Hematopoietic multipotent progenitor cell treated with erythropoietin and hydrocortisone succinate and interleukin-3 and kit ligand, for 4 days (in vitro differentiated cells): ENCODE results near the gene DGKB.

Source experiments
- DNase-seq: peaks from one replicate; pipeline ENCODE4 v3.0.0-alpha.2; 2015

Gene DGKB

DNA sequence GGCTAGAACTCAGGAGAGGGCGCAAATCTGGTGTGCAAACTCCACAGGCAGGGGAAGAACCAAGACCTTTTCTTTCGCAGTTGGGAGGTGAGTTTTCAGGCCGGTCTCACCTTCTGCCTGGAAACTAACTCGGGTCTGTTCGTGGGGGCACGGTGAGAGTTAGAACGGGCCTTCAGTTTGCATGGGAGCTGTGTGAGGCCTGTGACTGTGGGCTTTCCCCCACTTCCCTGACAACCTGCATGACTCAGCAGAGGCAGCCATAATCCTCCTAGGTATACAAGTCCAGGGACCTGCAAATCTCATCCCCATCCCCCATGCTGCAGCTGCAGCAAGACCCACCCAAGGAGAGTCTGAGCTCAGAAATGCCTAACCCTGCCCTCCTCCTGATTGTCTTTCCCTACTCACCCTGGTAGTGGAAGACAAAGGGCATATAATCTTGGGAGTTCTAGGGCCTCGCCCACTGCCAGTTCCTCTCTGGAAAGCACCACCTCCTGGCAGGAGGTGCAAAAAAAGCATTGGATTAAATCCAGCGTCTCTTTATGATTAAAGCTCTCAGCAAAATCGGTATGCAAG, 718.2 kb downstream of the DGKB start:
- DNase-seq = no peak

DNA sequence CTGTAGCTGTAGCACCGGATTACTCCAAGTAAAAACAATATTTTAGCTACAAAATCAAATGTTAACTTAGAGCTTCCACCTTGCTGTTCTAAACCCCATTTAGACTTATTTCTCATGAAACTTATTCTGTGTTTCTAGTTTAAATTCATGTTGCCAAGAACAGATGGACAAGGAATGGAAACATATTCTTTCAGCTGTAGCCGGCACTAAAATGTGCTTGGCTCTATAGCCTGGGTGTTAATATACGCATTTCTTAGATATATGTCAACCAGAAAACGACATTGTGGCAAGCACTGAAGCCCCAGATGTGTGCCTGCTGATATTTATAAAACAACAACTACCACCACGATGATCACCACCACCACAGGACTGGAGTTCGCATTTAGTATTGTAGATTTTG, 722.8 kb downstream of the DGKB start:
- no peak for DNase-seq

DNA sequence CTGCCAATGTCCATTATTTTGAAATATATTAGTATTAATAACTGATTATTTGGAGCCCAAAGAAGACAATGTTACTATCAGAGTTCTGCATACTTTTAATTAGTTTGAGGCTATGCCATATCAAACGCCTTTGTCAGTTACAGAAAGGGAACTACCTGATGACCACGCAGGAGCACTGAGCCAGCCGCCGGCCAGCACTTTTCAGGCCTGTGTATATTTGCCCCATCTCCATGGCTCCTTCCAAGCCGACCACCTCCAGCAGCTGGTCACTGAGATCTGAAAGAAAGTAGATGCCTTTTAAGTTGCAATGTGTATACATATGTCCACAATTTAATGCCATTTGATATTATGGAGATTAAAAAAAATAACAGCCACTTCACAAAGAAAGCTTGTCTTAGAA, 724.7 kb downstream of the DGKB start:
- DNase-seq = no peak

DNA sequence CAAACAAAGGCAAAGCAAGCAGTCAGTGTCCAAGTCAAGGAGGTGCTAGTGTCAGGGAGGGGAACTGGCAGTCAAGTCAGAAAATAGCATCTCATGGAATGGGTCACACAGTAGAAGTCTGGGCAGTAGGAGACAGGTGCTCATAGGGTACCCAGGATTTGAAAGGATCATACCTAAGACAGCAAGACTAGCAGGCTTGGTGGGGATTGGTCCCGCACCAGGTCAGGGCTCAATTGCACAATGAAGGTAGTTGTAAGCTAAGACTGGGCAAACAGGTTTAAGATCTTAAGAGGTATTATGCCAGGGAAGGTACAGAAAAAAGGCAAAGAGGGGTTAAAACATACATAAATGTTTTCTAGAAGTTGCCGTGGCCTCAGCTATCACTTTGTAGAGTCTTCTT, 731.7 kb downstream of the DGKB start:
- DNase-seq = no peak

DNA sequence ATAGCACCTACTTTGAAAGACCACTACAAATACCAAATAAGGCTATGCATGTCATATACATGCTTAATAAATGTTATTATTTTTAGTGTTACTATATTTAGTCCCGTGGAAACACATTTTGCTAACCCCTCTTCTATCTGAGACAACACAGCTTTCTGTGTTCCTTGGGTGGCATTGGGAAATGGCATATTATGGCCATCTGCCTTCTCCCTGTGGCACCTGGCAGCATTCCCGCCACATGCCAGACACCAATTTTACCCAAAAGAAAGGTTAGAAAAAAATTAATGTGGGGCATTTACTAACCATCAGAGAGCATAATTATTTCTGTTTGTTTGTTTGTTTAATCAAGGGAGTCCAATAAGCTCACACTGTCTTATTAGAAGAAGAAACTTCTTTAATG, 744.4 kb downstream of the DGKB start:
- DNase-seq = no peak

DNA sequence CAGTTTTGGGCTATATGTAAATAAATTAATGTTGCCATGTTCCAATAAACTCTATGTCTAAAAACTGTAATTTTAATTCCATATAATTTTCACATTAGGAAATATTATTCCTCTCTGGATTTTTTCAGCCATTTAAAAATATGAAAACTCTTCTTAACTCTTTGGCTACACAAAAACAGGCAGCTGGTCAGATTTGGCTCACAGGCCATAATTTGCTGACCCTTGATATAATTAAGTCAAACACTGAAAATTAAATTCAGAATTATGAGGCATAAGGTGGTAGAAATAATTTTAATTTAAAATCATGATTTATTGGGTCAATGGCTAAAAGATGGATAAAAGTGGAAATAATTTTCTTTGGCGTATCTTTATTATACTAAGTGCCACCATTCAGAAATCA, 746.1 kb downstream of the DGKB start:
- DNase-seq = no peak

DNA sequence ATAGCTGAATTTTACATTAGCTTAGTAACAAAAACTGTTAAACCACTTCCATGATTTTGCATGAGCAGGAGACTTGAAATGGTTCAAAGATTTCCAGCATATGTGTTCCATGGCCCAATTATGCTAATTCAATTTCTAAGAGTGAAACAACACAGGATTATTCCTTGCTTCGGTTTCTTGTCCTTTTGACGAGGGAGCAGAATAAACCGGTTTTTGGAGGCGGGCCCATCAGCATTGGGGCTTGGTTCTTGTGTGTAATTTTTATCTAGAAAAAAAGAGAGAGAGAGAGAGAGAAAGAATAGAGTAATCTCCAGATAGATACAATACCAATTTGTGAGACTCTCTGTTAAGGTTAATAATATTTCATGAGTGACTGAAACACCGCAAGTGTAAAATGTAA, 753.6 kb downstream of the DGKB start:
- no peak for DNase-seq

DNA sequence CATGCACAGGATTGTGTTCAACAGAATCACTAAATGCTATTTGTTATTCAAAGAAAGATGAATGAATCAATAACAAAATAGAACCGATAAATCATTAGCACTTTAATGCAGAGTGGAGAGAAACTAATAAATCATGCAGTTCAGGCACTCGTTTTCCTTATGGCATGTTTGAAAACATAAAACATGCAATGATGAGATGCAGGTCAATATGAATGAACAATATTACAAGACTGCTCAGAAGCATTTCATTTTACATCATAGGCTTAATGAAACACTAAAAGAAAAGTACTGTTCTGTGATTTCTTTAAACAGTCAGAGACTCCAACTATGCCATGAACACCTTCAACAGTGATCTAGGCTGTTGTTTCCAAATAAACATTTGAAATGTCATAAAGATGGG, 755.0 kb downstream of the DGKB start:
- DNase-seq = no peak

DNA sequence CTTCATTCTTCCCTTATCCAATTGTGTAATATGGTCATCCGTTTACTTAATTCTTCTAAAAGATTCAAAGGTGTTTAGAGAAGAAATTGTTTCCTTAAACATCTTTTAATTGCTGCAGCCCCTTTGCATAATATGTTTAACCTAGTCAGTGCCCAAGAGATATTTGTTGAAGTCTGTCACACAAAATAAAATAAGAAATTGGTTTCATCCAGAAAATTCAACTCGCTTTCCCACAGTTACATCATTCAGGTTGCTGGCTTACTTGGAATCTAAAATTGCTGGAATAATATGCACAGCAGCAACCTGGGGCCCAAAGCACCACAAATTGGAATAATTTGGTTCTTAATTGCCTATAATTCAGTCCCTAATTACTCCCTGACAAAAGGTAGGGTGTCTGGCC, 758.0 kb downstream of the DGKB start:
- no peak for DNase-seq

DNA sequence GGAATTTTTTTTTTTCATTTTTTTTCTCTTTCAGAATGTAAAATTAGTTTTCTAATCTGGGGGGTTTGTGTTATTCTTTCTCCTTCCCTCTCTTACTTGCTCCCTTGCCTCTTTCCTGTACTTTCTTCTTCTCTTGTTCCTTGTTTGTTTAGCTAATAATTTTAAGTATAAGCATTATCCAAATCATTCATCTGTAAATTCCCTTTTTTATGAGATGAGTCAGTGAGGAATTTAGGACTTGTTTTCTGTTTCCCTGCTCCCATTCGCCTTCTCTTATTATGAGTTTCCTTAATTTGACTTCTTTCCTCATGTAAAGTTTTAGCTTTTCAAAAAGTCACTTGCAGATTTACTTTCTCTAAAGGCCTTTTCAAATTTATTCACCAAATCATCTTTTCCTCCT, 758.4 kb downstream of the DGKB start:
- DNase-seq = no peak

DNA sequence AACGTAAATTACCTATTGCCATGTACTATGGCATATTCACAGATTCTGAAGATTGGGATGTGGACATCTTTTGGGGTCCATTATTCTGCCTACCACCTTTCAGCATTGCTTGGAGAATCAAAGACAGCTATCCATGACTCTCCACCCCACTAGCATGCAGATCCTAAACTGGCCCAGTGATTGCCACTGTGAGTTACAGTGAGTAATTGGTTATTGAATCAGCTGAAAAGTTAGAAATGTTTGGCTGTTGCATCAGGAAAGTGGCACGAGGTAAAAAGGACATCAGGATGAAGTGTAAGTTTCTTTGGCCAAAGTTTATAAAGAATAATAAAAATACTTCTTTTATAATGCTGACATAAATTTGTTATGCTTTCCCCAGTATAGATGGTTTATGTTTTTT, 764.9 kb downstream of the DGKB start:
- DNase-seq = no peak

DNA sequence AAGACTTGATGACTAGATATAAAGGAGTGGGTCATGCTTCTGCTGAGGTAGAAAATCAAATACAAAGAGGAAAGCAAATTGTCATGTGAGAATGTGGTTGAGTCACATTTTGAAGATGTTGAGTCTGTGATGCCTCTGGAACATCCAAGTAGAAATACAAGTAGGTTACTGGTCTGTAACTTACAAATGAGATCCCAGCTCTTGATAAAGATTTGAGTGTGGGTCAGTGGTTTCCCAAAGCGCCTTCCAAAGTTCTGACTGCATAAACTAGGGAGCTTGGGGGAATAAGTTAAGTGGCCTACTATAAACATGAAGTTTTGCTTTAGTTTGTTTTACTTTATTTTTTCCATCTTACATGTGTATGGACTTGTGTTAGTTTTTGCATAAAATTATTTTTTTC, 768.8 kb downstream of the DGKB start:
- DNase-seq = no peak

DNA sequence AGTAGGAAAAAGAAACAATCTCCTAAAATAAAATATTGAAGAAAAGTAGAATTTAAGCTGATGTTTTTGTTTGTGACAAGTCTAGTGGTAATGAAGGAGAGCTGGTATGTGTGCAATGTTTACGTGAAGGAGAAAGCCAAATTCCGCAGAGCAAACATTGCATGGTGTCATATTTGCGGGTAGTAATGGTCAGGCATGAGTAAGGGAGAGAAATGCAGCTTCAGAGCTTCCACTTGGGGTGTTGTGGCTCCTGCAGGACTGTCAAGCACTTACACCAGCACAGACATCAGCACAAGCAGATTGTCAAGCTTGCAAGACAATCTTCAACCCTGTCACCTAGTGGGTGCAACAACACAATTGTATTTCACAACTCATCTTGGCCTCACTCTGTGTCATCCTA, 776.6 kb downstream of the DGKB start:
- DNase-seq = no peak

DNA sequence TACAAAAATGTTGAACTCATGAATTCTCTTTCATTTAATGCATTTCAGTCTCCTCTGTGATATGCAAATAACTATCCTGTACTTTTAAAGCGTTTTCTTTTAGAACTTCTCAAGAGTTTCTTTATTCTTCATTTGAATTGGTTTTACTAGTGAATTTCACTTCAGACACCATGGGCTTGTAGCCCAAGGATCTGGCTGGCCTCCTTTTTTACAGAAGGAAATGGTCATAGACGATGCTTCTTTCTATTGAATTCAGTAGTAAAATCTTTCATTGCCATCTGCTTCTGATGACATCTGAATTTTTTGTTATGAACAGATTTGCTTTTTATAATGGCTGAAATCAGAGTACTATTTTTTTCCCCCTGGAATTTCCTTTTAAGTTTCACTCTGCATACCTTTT, 777.8 kb downstream of the DGKB start:
- DNase-seq = no peak

DNA sequence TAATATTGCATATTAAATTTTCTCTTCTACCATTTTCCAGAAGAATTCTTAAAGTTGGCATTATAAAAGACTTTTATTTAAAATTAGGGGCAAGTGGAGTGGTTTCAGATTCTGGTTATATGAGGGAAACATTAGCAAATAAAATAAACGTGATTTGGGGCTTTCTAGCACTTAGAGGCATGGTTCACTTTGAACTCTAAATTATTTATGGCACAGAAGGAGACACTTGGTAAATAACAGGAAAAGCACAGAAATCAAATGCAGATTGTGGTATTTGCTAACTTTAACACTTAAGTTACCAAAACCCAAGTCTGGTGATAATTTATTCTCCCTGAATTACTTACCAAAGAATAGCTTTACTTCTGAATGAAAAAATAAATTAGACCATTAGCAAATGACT, 778.6 kb downstream of the DGKB start:
- no peak for DNase-seq

DNA sequence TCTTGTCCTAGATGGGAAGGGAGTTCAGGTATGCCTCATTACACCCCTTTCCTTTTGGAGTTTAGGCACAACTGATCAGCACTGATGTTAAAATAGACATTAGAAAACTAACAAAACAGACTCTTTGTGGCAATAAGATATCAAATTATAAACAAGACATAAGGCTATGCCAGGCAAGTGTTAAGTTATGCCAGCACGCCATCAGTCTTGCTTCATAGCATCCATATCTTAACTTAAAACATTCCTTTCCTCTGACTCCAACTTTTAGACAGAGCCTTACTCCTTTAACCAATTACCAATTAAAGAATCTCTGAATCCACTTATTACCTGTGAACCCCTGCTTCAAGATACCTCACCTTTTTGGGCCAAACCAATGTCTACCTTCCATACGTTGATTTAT, 786.9 kb downstream of the DGKB start:
- DNase-seq = no peak

DNA sequence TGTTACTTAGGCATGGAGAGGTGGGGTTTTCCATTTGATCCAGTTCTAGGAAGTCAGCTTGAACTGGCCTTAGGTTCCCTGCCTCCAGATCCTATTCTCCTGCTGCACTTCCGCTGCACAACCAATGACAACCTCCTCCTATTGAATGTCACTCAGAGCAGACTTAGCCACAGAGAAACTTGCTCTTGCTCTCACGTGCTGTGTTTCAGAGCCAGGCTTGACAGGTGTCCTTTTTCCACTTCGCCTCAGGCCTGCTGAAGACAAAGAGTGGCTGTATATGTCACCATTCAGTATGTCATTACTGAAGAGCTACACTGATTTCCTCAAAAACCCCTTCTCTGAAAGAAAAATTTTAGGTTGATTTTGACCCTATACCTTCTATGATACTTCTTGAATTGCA, 797.7 kb downstream of the DGKB start:
- no peak for DNase-seq

DNA sequence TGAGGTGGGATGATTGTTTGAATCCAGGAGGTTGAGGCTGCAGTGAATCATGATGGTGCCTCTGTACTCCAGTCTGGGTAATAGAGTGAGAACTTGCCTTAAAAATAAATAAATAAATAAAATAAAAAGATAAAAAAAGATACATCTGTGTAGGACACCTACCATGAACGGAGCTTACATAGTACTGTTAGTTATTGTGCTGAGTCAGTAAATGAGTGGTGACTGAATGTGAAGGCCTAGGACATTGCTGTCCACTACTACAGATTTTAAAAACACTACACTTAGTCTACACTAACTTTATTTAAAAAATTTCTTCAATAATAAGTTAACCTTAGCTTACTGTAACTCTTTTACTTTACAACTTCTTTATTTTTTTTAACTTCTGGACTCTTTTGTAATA, 806.4 kb downstream of the DGKB start:
- DNase-seq = no peak

DNA sequence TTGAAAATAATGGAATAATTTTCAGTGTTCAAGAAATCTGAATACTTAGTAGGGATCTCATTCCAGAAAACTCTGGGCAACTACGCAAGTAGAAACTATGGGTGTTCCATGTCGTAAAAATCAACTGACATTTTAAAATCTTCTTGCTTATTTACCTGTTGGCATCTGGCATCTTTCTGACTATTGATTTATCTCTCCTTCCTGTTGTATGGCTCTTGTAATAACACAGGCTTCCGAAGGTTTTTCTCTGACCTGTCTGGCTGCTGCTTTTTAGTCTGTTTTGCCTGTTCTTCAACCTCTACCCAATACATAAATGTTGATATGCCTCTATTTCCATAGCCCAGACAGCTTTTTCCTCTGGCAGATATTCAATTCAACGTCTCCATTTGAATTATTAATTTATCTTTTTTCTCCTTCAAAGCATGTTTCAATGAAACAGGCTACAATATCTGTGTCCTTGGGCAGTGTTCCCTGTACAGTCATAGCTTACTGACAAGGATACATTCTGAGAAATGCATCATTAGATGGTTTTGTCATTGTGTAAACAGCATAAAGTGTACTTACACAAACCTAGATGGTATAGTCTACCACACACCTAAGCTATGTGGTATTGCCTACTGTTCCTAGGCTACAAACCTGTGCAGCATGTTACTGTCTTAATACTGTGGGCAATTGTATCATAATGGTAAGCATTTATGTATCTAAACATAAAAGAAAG, 807.2 kb downstream of the DGKB start:
- no peak for DNase-seq
